ENCODE results near the gene PRDX4.

PRDX4 gene

GRCh38 chrX:23720117-23720677, 52.9 kb downstream of the PRDX4 start:
- no peak overlapping the region for H3K4me3 ChIP-seq (ENCODE audit: low read depth, low read length)
- no peak for TF ChIP-seq CTCF (IDR thresholded peaks at IDR 0.05; ENCODE audit: low read depth, low read length)

- TF ChIP-seq CTCF (IDR thresholded peaks at IDR 0.05; ENCODE audit: low read depth, low read length) = no peak
- no peak overlapping the region for H3K4me3 ChIP-seq (ENCODE audit: low read depth, low read length)
Observed at GRCh38 chrX:23726191-23726590, 58.9 kb downstream of the PRDX4 start.

GRCh38 chrX:23727206-23727605, 59.9 kb downstream of the PRDX4 start:
- TF ChIP-seq CTCF (IDR thresholded peaks at IDR 0.05; ENCODE audit: low read depth, low read length) = no peak
- no peak overlapping the region for H3K4me3 ChIP-seq (ENCODE audit: low read depth, low read length)

- no peak for TF ChIP-seq CTCF (IDR thresholded peaks at IDR 0.05; ENCODE audit: low read depth, low read length)
- H3K4me3 ChIP-seq (ENCODE audit: low read depth, low read length) = no peak overlapping the region
Observed at GRCh38 chrX:23729214-23729613, 61.9 kb downstream of the PRDX4 start.

- H3K4me3 ChIP-seq (ENCODE audit: low read depth, low read length) = no peak overlapping the region
- TF ChIP-seq CTCF (IDR thresholded peaks at IDR 0.05; ENCODE audit: low read depth, low read length) = no peak
Observed at GRCh38 chrX:23731951-23732350, 64.7 kb downstream of the PRDX4 start.

GRCh38 chrX:23732704-23733103, 65.4 kb downstream of the PRDX4 start:
- TF ChIP-seq CTCF (IDR thresholded peaks at IDR 0.05; ENCODE audit: low read depth, low read length) = no peak
- no peak overlapping the region for H3K4me3 ChIP-seq (ENCODE audit: low read depth, low read length)
